Ecto neural progenitor cell (in vitro differentiated cells): ENCODE results near the gene KCNIP3.
"Not testable (repeated sequence)": the region's sequence is repeated elsewhere in the genome, so short reads cannot be mapped to it uniquely, and the experiment has no call there.

ENCODE experiments used
- DNase-seq: peaks from one replicate; pipeline ENCODE4 v3.0.0-alpha.2; 2018; ENCODE audit warnings: low spot score

Gene KCNIP3

DNA sequence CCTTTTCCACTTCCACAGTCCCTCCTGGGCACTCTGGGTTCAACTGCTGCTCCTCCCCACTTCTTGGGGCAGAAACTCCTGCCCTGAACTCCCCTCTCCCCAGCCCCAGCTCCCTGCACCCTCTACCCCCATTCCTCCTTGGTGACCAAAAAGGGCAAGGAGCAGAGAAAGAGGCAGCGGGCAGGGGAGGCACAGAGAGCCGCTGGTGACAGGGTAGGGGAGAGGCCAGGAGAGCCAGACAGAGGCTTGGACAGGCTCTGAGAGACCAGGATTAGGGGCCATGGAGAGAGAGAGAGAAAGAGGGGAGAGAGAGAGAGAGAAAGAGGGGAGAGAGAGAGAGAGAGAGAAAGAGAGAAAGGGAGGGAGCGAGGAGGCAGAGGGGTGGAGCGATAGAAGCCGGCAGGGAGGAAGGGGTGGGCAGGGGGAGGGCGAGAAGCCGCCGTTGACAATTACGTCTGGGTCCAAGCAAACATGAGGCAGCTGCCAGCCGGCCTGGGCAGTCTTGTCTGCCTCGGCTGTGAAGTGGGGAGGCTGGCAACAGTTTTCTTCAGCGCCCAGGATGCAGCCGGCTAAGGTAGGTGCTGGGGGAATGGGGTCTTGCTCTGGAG, at the start of gene KCNIP3:
TSS of gene KCNIP3 (plus strand) at position 468 of the 608 bp plus-strand sequence. CDS start at position 560, 92 bp downstream.
- no peak for DNase-seq

GRCh38 chr2:95258271-95258670, 38.9 kb upstream of the KCNIP3 start:
- no peak for DNase-seq

DNA sequence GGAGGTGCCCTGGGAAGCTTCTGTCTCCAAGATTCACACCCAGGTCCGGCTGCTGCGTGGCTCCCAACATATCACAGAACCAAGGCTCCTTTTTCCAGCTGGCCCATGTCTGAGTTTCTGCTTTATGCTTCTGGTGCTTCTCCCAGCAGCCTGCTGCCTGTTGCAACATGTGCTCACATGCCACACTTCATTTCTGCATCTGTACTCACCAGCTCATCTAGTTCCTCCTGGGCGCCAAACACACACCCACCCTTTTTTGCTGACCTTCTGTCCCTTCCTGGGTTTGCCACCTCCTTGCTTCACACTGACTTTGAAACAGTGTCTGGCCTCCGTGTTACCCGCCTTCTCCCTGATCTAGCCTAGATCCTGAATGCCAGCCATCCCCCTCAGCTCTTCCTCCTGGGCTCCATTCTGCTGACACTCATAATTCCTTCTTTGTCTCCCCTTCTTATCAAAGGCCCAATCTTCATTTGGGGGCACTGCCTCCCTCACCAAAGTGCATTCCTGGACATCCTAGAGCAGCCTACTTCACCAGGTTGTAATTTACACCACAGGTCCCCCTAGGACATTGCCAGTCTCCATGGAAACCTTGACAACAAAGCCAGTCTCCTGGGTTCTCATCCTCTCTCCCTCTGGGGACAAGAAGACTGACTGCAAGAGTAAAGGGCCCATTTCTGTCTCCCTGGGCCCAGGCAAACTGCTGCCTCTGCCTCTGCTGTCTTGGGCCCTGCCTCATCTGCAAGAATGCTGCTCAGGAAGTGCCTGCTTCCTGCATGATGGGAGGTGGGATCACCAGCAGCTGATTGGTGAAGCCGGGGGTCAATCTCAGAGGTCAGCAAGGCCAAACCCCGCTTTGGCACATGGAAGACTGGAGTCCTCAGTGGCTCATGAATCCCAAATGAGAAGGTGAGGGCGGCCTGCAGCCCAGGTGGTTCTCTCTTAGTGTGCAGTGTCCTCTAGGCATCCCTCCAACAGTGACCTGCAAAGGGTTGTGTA, 36.8 kb upstream of the KCNIP3 start:
- DNase-seq: no peak

DNA sequence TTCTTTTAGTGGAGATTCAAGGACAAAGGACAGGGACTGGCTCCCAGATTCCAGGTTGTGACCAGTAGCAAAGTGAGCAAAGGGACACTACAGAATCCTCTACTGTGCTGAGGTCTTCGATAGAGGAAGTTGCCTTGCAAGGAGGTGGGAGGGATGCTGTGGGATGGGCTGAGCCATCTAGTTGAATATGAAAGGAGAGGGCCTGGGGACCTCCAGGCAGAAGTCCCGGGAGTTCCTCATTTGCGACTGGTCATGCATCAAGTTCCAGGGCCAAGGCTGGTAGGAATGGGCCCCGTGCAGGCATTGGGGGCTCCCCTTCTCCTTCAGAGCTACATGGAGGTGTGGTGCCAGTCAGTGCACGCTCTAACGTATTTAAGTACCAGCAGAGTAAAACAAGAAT, 35.5 kb upstream of the KCNIP3 start:
- DNase-seq: no peak

DNA sequence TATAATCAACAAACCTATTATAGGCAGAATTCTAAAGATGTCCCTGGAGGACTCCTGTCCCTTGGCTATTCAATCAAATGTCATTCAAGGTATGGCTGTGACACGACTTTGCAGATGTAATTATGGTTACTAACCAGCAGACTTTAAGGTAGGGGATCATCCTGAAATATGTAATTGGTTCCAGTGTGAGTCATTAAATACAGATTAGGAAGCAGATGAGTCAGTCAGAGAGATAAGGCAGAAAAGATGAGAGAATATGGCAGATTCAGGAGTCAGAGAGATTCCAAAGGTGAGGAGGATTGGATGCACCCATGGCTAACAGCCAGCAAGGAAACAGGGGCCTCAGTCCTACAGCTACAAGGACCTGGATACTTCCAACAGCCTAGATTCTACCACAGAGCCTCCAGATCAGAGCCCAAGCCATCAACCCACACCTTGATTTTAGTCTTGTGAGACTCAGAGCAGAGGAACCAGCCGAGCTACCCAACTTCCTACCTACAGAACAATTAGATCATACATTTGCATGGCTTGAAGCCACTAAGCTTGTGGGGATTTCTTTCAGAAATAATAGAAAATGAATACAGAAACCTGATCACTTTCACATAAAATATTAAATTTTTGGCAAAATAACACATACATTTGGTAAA, 34.1 kb upstream of the KCNIP3 start:
- DNase-seq: no peak

- no peak for DNase-seq
These were observed 32.5 kb upstream of the KCNIP3 start for GRCh38 chr2:95264624-95265023.

DNA sequence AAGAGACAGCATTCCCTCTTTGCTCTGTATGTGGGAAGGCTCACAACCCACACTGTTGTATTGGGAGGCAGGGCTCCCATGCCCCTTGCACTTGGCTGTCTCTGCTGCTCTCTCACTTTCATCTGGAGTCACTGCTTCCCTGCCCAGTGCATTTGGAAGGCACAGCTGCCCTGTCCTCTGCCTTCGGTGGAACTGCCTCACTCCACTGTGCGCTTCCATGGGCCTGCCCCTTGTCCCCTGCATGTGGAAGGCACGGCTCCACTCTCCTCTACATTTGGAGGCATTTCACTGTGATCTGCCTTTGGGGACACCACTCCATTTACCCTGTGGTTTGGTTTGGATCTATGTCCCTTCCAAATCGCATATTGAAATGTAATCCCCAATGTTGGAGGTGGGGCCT, 32.0 kb upstream of the KCNIP3 start:
- peak; percentile 27 for DNase-seq

GRCh38 chr2:95266781-95267430, 30.2 kb upstream of the KCNIP3 start:
- no peak for DNase-seq

GRCh38 chr2:95267458-95268210, 29.5 kb upstream of the KCNIP3 start:
- peak; percentile 46 for DNase-seq

DNA sequence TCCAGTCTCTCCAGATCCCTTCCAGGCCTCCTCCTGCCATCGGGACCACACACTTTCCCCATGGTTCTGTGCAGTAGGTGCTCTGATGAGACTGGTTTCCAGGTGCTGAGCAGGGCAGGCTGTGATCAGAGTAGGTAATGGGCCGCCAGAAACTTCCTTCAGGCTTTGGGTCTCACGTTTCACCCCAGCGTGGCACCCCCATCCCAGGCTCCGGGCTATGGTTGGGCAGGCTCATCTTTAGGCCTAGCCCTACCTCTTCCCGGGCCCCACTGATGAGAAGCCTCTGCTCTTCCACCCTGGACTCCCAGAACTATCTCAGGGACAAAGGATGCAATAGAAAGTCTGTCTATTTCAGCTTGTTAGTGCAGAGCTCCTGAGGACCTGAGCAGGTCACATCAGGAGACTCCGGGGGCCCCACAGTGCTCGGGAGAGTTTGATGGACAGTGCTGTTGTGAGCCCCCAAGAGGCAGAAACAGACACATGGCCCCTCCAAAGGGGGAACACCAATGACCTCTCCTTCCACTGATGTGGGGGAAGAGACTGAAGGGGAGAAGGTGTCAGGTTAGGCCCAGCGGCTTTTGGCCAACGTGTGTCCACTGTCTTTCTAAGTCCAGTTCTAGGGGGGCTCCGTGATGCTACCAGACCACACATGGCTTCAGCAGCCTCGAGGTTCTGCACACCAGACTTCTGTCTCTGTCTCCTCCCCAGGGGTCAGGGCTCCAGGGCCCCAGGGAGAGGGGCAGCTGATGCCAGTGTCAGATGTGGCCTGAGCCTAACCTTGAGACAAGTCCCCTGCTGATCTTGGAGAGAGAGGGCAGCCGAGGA, 28.7 kb upstream of the KCNIP3 start:
- DNase-seq: no peak

DNA sequence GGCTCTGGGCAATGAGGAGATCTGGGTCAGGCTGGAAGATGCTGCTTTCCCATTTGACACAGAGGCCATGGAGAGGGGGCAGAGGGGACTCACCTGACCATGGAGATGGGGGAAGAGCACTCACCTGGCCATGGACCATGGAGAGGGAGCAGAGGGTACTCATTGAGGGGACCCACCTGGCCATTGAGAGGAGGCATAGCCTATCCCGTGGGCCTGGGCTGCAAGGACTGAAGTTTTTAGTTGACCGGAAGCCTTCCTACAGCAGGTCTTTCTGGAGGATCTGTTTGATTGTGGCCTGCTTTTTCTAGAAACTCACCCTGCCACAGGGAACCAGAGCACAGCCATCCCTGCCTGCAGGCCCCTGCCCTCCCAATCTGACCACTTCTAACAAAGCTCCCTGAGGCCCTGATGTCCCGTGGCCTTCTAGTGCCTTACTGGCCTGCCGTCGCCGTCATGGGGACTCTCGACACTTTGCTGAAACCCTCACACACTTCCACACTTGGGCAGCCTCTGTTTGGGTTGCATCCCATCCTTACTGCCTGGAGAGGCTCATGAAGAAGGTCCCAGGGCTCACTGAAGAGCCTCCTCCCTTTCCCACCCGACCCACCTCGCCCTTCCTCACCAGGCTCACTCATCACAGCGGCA, 28.0 kb upstream of the KCNIP3 start:
- DNase-seq: no peak

DNA sequence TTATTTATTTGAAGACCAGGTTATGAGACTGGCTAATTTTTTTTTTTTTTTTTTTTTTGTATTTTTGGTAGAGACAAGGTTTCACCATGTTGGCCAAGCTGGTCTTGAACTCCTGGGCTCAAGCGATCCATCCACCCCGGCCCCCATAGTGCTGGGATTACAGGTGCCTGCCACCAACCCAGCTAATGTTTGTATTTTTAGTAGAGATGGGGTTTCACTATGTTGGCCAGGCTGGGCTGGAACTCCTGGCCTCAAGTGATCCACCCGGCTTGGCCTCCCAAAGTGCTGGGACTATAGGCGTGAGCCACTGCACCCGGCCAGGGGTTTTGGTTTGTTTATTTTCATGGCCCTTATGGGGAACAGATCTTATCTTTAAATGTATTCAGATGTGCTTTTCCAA, 27.4 kb upstream of the KCNIP3 start:
- DNase-seq: not testable (repeated sequence)

DNA sequence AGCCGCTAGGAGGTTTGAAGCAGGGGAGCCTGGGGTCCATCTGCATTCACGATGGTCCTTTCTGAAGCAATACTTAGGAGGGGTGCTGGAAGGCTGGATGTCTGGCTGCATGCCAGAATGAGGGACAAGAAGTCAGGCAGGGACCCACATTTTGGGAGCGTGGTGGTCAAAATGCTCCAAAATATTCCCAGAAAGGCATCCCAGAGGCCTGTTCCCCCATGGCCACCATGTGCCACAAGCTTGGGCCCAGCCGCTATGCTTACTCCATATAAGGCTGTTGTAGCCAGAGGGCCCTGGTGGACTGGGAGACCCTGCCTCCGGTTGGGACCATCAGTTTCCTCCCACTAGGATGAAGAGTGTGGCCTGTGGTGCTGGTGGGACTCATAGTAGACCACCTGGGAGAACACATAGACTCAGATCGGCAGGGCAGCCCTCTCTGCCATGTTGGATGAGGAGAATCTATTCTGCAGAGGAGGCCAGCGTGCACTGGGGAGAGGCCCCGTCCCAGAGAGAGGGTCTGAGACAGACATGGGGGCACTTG, 26.5 kb upstream of the KCNIP3 start:
- DNase-seq: no peak

- peak; percentile 29 for DNase-seq
These were observed 25.7 kb upstream of the KCNIP3 start for GRCh38 chr2:95271381-95271971.

- DNase-seq: no peak
These were observed 24.8 kb upstream of the KCNIP3 start for GRCh38 chr2:95272299-95272751.

DNA sequence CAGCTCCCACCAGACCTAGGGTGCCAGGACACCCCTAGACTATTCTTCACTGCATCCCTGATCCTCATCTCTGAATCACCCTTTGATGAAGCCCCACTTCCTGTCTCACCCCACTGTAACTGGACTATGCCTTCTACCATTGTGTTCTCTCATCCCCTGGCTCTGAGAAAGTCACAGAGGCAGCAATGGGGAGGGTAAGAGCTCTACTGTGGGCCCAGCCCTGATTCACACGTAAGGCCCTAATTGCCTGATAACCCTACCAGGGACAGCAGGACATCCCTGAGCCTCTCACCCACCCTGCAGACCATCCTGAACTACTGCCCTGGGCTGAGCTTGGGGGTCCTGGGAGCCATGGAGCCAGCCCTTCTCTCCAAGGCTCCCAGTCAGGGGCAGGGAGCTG, 24.4 kb upstream of the KCNIP3 start:
- DNase-seq: no peak

DNA sequence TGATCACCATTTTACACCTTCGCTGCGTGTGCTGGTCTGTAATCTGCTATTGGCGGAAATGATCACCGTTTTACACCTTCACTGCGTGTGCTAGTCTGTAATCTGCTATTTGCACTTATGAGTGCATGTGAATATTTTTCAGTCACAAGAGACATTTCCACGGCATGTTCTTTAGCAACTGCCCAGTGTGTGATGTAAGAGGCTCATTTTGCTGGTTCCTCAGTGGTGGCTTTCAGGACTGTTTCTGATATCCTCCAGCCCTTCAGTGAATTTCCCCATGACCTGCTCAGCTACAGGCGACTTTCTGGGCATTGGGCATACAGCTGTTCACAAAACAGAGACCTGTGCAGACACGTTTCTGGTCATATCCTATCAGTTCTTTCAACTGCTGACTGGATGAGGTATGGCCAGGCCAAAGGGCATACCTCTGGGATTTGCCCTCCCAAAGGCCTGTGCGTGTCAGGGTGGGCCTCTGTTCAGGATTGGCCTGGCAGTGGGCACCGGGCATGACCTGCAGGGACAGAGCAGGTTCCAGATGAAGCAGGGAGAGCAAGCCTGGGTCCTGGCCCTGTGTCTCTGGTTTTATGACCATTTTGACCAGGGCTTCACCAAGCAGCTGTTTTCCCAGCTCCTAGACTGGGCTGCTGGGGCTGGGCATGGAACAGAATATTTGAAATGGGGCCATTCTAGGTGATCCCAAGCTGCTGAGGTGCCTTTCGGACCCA, 23.4 kb upstream of the KCNIP3 start:
- DNase-seq: no peak

- DNase-seq: no peak
These were observed 22.6 kb upstream of the KCNIP3 start, which contains the start of gene PROM2 for GRCh38 chr2:95274291-95275150. Gene PROM2, plus strand, starts transcription at chr2:95274449. Its CDS starts 137 bp downstream, at chr2:95274586.
